Hepatocyte (in vitro differentiated cells): ENCODE results near the gene DDX6. TPM values are rescaled to one million over a fixed set of nuclear protein-coding genes. Genes with fewer than 3 reads are reported as not detected.

Source experiments
- DNase-seq: peaks from one replicate; pipeline ENCODE4 v3.0.0-alpha.2; 2016; ENCODE audit warnings: low spot score
- H2AFZ ChIP-seq: fragments of 200-600 bp; sonication (generic); 2 replicates; pipeline ENCODE4 v1.6.0; 2016; ENCODE audit warnings: antibody characterized with exemption, mild to moderate bottlenecking
- H3K27ac ChIP-seq: fragments of 200-600 bp; sonication (generic); 2 replicates; pipeline ENCODE4 v1.5.1; 2016; ENCODE audit warnings: mild to moderate bottlenecking
- H3K27me3 ChIP-seq: fragments of 200-600 bp; sonication (generic); 2 replicates; pipeline ENCODE4 v1.6.1; 2016
- H3K36me3 ChIP-seq: fragments of 200-600 bp; sonication (generic); replicated peaks from 2 replicates; pipeline ENCODE4 v1.5.1; 2016; ENCODE audit warnings: low read depth; ENCODE audit not compliant: insufficient read depth
- H3K4me1 ChIP-seq: fragments of 200-600 bp; sonication (generic); 2 replicates; pipeline ENCODE4 v1.5.1; 2016; ENCODE audit warnings: mild to moderate bottlenecking, moderate library complexity; ENCODE audit not compliant: insufficient read depth
- H3K4me2 ChIP-seq: fragments of 200-600 bp; sonication (generic); 2 replicates; pipeline ENCODE4 v1.6.0; 2016
- H3K4me3 ChIP-seq: fragments of 200-600 bp; sonication (generic); 2 replicates; pipeline ENCODE4 v1.5.1; 2016; ENCODE audit warnings: mild to moderate bottlenecking
- H3K79me2 ChIP-seq: fragments of 200-600 bp; sonication (generic); 2 replicates; pipeline ENCODE4 v1.6.0; 2017; ENCODE audit warnings: mild to moderate bottlenecking
- H3K9me2 ChIP-seq: fragments of 200-600 bp; sonication (generic); replicated peaks from 2 replicates; pipeline ENCODE4 v1.6.0; 2017; ENCODE audit warnings: mild to moderate bottlenecking; ENCODE audit not compliant: insufficient read depth
- H3K9me3 ChIP-seq: fragments of 200-600 bp; sonication (generic); 2 replicates; pipeline ENCODE4 v1.5.1; 2016; ENCODE audit warnings: low read depth, mild to moderate bottlenecking
- H4K20me1 ChIP-seq: fragments of 200-600 bp; sonication (generic); 2 replicates; pipeline ENCODE4 v1.6.0; 2016; ENCODE audit warnings: mild to moderate bottlenecking; ENCODE audit not compliant: insufficient read depth, poor library complexity, severe bottlenecking
- CTCF ChIP-seq: fragments of 200-600 bp; sonication (generic); IDR thresholded peaks from 2 replicates; pipeline ENCODE4 v1.5.1; 2016; ENCODE audit warnings: antibody characterized with exemption, mild to moderate bottlenecking; ENCODE audit not compliant: poor library complexity
- EZH2 ChIP-seq: fragments of 200-600 bp; sonication (generic); IDR thresholded peaks from 2 replicates; pipeline ENCODE4 v1.6.1; 2016; ENCODE audit warnings: antibody characterized with exemption, mild to moderate bottlenecking, borderline replicate concordance
- EZH2phosphoT487 ChIP-seq: fragments of 200-600 bp; sonication (generic); IDR thresholded peaks from one replicate; pipeline ENCODE4 v1.6.1; 2018; ENCODE audit warnings: antibody characterized with exemption, mild to moderate bottlenecking, low read depth, moderate library complexity; ENCODE audit not compliant: unreplicated experiment, severe bottlenecking
- WGBS: methylation state at CpG from one replicate; pipeline ENCODE4 v1.1.6; 2016; ENCODE audit warnings: low lambda C conversion rate; ENCODE audit errors: missing lambda C conversion rate; 5-methylcytosine and 5-hydroxymethylcytosine counted together
- polyA plus RNA-seq: library from polyadenylated mRNA; unstranded; fragments of >200 nt; fragmentation: Nextera tagmentation; extraction: Ambion mirVana; gene quantifications from 2 replicates; pipeline ENCODE4 v1.2.1, GENCODE V29; 2016
- total RNA-seq: library from RNA; depleted of rRNA; stranded (reverse); fragments of >200 nt; gene quantifications from 2 replicates; pipeline ENCODE4 v1.2.3, GENCODE V29; 2014

The DDX6 gene
- total and polyA plus RNA-seq, 2 experiments from 2014 or later, result 16.4 to 122 TPM

- TF ChIP-seq EZH2phosphoT487 (no peak), CTCF (no peak), EZH2 (no peak)
- no peaks in the 10 kb centered on the region for H3K27me3 ChIP-seq
- no peaks in the 10 kb centered on the region for H3K9me3 ChIP-seq
- no peak overlapping the region for H3K27ac ChIP-seq
- H3K4me3 ChIP-seq, result no peak overlapping the region
- peaks cover 31% of the 10 kb centered on the region for H3K79me2 ChIP-seq
- no peak for DNase-seq
- H4K20me1 ChIP-seq, result peaks cover 19% of the 10 kb centered on the region
- H3K9me2 ChIP-seq, result no peaks in the 10 kb centered on the region
- H2AFZ ChIP-seq, result no peak overlapping the region
- 86% methylated on average over 4 of the region's 4 CpGs for WGBS
- peaks cover 6% of the 10 kb centered on the region for H3K36me3 ChIP-seq
- no peak overlapping the region for H3K4me2 ChIP-seq
- H3K4me1 ChIP-seq, result no peaks in the 10 kb centered on the region
Measured at GRCh38 chr11:118757876-118758399, 33.0 kb downstream of the DDX6 start.

GRCh38 chr11:118752654-118753053, 38.3 kb downstream of the DDX6 start:
- Histone ChIP-seq H3K36me3 (peaks cover 6% of the 10 kb centered on the region), H3K9me2 (no peaks in the 10 kb centered on the region), H3K27me3 (no peaks in the 10 kb centered on the region), H3K79me2 (peaks cover 3% of the 10 kb centered on the region), H3K4me2 (no peak overlapping the region), H3K4me3 (no peak overlapping the region), H2AFZ (no peak overlapping the region), H4K20me1 (peaks cover 11% of the 10 kb centered on the region), H3K9me3 (no peaks in the 10 kb centered on the region), H3K4me1 (no peaks in the 10 kb centered on the region), H3K27ac (no peak overlapping the region)
- TF ChIP-seq CTCF (no peak), EZH2phosphoT487 (no peak), EZH2 (no peak)
- 95% methylated on average over 3 of the region's 3 CpGs for WGBS
- DNase-seq, result no peak

GRCh38 chr11:118749429-118749828, 41.5 kb downstream of the DDX6 start:
- no peak overlapping the region for H3K4me3 ChIP-seq
- H3K79me2 ChIP-seq, result no peaks in the 10 kb centered on the region
- peaks cover 6% of the 10 kb centered on the region for H4K20me1 ChIP-seq
- no peaks in the 10 kb centered on the region for H3K9me2 ChIP-seq
- WGBS, result 89% methylated on average over 6 of the region's 6 CpGs
- TF ChIP-seq CTCF, result no peak
- no peak for TF ChIP-seq EZH2phosphoT487
- no peak for TF ChIP-seq EZH2
- H3K27ac ChIP-seq, result no peak overlapping the region
- DNase-seq, result no peak
- no peak overlapping the region for H3K4me2 ChIP-seq
- no peak overlapping the region for H2AFZ ChIP-seq
- no peaks in the 10 kb centered on the region for H3K9me3 ChIP-seq
- no peaks in the 10 kb centered on the region for H3K27me3 ChIP-seq
- no peaks in the 10 kb centered on the region for H3K4me1 ChIP-seq
- H3K36me3 ChIP-seq, result peaks cover 6% of the 10 kb centered on the region

- peak; percentile 12 for DNase-seq
- H3K79me2 ChIP-seq, result no peaks in the 10 kb centered on the region
- H2AFZ ChIP-seq, result no peak overlapping the region
- no peaks in the 10 kb centered on the region for H3K27me3 ChIP-seq
- no peaks in the 10 kb centered on the region for H3K36me3 ChIP-seq
- no peak for TF ChIP-seq EZH2phosphoT487
- no peak for TF ChIP-seq CTCF
- no peak for TF ChIP-seq EZH2
- H3K27ac ChIP-seq, result no peak overlapping the region
- no peak overlapping the region for H3K4me2 ChIP-seq
- H3K9me3 ChIP-seq, result no peaks in the 10 kb centered on the region
- H4K20me1 ChIP-seq, result peaks cover 6% of the 10 kb centered on the region
- H3K9me2 ChIP-seq, result no peaks in the 10 kb centered on the region
- no peak overlapping the region for H3K4me3 ChIP-seq
- no peaks in the 10 kb centered on the region for H3K4me1 ChIP-seq
Measured at GRCh38 chr11:118748056-118748455, 42.9 kb downstream of the DDX6 start.
